GM21528 (cell line): ENCODE data around the gene CFAP54.

Experiments used
- ATAC-seq: cut with Tn5 transposase; IDR thresholded peaks from one replicate; pipeline ENCODE4 v1.9.1; 2021; ENCODE audit warnings: mild to moderate bottlenecking, moderate library complexity; ENCODE audit not compliant: unreplicated experiment, low FRiP score

Gene CFAP54

GRCh38 chr12:96503976-96504375 lies 14.6 kb downstream of the CFAP54 start:
- ATAC-seq, result no peak

DNA sequence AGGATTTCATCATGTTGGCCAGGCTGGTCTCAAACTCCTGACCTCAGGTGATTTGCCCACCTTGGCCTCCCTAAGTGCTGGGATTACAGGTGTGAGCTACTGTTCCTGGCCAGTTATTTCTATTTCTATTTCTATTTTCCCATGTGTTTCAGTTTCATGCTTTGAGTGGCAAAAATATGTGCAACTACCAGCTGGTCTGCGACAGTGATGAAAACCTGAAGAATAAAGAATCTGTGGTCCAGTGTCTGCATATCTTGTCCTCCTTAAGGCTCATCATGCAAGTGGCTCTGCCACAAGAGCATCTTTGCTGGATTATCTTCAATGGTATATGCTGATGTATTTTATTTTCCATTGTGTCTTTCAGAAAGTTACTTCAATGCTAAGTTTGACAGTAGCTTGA lies 17.4 kb downstream of the CFAP54 start:
- ATAC-seq, result no peak

- no peak for ATAC-seq
Measured at GRCh38 chr12:96510306-96510764, 21.0 kb downstream of the CFAP54 start.

GRCh38 chr12:96513166-96513565 lies 23.8 kb downstream of the CFAP54 start:
- ATAC-seq, result no peak

DNA sequence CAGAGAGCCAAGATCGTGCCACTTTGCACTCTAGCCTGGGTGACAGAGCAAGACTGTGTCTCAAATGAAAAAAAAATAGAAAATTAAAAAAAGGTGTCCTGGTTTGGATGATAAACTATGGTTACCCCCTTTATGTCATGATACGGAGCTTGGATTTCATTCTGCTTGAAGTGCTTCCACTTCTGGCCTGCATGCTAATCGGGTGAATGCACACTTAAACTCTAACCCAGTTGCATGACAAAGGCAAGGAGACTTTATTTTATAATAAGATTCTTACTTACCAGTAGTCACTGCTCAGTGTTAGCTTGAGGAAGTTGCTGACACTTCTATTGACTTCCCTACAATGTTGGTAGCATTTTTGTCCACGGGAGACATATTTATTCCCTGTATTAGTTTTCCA lies 24.3 kb downstream of the CFAP54 start:
- no peak for ATAC-seq

DNA sequence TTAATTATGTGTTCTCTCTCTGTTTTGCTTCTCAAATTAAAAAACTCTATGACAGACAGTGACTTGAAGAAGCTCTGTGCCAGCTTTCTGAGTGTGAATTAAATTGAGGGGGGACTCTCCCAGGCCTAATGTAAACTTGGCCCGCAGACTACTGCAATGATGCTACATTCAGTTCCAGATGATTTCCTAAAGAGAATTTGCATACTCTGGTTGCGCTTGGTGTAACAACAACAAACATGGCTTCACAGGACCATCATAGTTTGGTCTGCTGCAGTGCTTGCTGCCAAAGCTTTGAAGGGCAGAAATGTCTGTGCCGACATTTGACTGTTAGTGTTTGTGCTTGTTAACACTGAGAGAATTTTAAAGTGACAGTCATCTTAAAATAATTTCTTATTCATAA lies 25.0 kb downstream of the CFAP54 start:
- peak; percentile 65 for ATAC-seq

- peak; percentile 79 for ATAC-seq
Measured at GRCh38 chr12:96516472-96517430, 27.4 kb downstream of the CFAP54 start.

DNA sequence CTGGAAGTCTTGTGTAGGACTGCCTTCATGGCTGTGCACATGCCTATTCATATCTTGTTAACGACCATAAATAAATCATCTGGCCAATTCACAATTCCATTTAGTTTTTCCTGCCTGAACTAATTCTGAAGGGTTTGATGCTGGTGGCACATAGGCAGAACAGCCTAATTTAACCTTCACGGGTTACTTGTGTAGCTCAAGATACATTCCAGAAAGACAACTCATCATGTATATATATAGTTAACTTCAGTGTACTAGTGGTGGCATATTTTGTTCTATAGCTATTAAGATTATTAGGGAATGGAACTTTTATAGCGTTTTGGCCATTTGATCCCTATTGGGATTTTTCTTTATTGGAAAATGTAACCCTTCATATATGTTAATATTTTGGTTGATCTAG lies 31.4 kb downstream of the CFAP54 start:
- ATAC-seq, result no peak

GRCh38 chr12:96521895-96522682 lies 32.7 kb downstream of the CFAP54 start:
- no peak for ATAC-seq

DNA sequence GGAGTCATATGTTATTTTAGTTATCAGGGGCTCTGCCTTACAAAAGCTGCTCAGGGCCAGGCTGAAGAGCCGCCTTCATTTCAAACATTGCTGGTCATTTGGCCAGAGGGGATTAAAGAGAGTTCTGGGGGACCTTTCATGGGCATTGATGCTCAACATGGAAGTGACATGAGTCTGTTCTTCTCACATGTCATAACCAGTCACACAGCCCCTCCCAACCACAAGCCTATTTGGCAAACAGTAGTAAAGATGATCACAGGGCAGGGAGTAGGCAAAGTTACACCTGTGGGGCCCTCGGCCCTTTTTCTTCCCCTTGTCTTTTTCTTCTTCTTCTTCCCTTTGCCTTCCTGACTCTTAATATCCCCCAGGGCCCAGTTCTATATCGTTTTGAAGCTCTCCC lies 33.3 kb downstream of the CFAP54 start:
- ATAC-seq, result no peak

DNA sequence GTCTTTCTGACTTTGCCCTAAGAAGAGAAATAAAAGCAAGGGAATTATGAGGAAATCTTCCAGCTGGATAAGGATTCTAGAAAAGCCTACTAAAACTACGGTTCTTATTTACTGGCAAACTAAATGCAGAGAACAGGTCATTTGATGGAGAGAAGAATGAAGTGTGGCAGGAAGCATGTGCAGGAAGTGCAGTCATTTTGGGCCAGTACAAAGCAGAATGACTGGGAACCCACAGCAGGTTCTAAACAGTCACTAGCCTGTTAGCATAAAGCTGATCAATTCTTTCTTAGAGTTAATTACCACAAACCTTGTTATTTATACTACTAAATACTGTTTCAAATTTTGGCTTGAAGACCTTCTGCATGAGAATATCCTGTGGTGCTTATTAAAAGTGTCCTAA lies 36.7 kb downstream of the CFAP54 start:
- no peak for ATAC-seq

DNA sequence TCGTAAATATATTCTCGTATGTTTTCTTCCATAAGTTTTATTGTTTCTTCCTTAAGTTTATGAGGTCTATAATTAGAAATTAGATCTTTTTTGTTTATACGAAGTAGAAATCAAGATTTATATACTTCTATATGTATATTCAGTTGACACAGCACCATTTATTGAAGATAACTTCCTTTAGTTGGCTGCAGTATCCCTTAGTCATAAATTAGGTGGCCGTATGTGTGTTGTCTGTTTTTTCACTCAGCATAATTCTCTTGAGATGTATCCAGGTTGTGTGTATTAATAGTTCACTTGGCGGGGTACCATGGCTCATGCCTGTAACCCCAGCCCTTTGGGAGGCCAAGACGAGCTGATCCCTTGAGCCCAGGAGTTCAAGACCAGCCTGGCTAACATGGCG lies 40.5 kb downstream of the CFAP54 start:
- no peak for ATAC-seq

GRCh38 chr12:96534339-96534738 lies 45.0 kb downstream of the CFAP54 start:
- ATAC-seq, result no peak

- ATAC-seq, result no peak
Measured at GRCh38 chr12:96548384-96548783, 59.0 kb downstream of the CFAP54 start.

DNA sequence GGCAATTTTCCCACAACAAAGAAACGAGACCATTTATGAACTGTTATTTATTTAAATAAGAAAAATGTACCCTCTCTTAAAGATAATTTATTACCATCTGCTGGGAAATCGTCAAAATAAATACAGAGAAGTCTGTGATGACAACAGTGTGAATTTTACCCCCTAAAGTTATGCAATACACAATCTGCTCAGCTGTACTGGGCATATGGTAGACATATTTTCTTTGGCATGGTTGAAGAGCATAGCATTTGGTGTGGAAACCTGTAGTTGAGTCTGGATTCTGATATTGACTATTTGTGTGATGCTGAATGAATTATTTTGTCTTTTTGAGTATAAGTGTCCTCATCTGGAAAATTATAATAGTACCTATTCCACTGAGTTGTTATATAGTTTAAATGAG lies 60.0 kb downstream of the CFAP54 start:
- no peak for ATAC-seq

DNA sequence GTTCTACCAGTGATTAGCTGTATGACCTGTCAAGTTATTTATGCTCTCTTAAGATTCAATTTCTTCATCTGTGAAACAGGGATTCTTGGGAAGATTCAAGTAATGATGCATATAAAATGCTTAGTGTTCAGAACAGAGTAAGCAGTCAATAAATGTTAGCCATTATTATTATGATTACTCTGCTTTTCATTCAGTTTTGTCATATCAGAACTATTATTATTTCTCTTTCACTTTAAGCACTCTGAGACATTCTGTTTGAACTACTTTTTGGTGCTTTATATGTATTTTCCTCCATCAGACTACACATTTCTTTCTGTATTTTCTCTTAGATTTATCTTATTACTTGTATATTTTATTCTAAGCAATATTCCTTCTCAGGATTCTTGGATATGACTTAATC lies 81.2 kb downstream of the CFAP54 start:
- ATAC-seq, result peak; percentile 30

DNA sequence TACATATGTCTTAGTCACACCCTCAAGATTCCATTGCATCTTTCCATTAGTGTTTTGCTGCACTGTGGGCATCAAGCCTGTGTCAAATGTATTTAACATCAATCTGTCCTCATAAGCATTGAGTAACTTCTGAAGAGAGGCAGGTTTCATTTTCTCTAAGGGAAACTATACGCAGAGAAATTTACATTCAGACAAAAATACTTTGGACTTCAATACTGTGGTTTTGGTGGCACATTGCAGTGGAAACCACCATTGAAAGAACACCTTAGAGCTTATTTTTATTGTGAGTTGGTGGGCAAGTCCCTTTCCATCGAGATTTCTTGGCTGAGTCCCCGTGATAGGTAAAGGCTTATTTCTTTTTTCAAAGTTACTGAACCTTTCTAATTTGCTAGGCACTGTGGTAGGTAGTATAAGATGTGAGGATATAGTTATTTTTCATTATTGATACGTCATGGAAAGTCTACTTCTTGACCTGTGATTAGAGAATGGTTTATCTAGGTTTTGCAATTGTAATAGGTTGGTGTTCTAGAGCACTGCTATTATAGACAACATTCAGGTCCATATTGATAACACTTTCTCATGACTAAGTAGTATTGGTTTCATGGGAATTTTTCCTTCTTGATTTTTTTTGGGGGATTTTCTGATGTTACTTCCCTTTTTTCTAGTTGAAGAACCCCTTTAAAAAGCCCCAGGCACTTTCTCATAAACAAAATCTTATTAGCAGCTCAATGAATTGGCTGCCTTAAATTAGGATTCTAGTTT lies 81.9 kb downstream of the CFAP54 start:
- peak; percentile 91 for ATAC-seq

DNA sequence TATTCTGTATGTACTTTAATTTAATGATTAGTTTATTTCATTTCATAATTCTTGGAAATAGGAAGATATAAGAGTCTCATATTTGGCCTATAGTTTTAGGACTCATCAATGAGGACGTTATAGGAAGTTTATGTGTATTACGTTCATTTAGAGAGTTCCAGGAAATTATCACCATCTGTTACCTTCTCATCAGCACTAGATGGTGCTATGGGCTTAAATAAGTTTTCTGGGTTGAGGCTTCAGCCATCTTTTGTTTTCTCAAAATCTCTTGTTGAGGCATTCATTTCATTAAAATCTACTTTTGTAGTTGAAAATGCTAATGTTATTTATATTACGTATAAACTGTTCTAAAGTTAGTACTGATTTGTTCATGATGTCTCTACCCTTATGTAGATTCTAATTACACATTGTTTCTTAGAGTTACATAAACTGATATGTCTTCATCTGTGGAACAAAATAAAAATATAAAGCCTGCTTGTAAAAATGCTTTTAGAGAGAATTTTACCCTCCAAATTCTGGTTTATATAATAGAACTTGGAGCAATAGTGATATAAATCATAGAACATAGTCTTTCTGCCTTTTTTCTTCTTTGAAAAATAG lies 89.2 kb downstream of the CFAP54 start:
- ATAC-seq, result peak; percentile 88

GRCh38 chr12:96585977-96586376 lies 96.6 kb downstream of the CFAP54 start:
- ATAC-seq, result no peak

DNA sequence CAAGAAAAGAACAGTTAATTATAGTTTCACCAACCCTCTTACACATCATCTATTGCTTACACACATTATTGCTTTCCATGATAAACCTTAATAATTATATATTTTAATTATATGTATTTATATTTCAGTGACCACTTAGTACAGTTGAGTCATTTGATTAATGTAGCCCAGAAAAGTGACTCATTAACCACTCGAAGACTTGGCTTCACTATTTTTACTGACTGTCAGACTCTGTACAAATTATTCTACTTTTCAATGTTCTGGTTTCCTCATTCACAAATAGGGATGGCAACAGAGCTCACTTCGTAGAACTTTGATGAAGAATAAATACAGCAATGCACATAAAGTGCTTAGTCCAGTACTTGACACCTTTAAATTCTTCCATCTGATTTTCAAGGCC lies 98.3 kb downstream of the CFAP54 start:
- ATAC-seq, result no peak
